OCI-M2 (cell line): ENCODE measurements around the gene LSM4.
"Not testable (repeated sequence)": the region's sequence is repeated elsewhere in the genome, so short reads cannot be mapped to it uniquely, and the experiment has no call there.

Experiments used
- DNase-seq: peaks from one replicate; lab custom pipeline; 2025; ENCODE audit not compliant: unreplicated experiment; lab: John Stamatoyannopoulos, UW

LSM4 gene

DNA sequence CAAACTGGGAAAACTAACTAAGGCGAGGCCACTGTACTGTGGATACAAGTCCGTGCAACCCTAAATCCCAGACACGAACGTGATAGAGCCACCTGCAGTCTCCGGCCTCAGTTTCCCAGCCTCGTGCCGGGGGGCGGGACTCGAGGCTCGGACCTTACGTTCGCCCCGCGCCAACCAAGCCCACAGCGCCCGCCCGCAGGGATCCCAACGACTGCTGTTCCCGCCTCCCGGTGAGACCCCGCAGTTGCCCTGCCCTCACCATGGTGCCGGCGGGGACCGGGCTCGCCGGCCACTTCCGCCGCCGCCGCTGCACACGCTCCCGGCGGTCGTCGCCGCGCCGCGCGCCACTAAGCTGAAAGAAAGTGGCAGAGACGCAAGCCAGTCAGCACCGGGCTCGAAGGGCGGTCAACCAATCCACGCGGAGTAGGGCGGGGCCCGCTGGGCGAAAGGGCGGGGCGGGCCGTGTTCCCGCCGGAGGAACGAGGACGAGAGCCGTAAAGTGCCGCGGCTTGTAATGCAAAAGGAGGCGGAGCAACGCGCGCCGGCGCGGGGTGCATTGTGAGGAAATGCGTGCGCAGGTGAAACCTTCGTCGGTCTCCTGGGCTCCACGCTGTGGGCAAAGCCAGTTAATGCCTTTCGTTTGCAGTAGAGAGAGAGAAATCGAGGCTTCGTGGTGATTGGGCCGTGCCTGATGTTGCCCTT is at the start of gene LSM4:
Gene LSM4 (minus strand): TSS at position 318 of the 702 bp plus-strand sequence. CDS start 56 bp downstream, at position 262.
- DNase-seq, result peak; percentile 89

- no peak for DNase-seq
These were observed 45.8 kb upstream of the LSM4 start for GRCh38 chr19:18368504-18369222.

DNA sequence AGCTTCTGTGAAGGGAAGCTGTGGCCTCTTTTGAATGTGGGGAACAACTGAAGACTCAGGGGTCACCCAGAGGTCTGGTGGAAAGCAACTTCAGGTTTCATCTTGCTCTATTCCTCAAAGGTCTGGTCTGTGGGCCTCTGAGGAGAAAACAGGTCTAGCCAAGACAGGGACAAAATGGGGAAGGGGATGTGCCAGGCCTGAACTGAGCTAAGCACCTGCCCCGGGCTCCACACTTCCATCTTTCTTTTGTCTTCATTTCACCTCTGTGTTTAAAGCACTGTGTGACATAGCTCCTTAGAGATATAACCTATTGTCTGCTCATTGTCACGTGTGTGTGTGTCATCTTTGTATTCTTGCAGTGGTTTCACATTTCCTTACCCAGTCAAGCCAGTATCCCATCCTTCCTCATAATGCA is 43.2 kb upstream of the LSM4 start:
- no peak for DNase-seq

DNA sequence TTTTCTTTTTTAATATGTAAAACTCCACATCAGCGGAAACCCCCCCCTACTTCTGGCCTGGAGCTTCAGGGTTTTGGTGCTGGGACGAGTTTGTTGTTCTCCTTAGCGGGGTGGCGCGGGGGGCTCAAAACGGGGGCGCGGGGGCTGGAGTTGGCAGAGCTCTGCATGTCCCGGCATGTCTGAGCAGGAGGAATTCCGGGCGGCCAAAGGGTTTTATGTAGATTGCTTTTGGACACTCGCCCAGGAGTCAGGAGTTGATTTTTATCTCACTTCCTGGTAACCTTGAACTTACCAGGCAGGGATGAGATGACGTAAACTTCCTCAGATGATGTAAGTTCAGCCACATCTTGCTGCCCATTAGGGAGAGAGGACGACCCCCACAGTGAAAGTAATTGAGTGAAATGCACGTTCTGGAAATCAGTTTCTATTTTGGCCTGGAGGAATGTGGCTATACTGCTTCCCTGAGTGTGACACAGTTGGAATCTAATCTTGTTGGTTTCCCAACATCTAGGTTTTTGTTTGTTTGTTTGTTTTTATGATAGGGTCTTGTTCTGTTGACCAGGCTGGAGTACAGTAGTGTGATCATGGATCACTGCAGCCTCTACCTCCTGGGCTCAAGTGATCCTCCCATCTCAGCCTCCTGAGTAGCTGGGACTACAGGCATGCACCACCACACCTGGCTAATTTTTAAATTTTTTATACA is 42.1 kb upstream of the LSM4 start:
- DNase-seq, result no peak

DNA sequence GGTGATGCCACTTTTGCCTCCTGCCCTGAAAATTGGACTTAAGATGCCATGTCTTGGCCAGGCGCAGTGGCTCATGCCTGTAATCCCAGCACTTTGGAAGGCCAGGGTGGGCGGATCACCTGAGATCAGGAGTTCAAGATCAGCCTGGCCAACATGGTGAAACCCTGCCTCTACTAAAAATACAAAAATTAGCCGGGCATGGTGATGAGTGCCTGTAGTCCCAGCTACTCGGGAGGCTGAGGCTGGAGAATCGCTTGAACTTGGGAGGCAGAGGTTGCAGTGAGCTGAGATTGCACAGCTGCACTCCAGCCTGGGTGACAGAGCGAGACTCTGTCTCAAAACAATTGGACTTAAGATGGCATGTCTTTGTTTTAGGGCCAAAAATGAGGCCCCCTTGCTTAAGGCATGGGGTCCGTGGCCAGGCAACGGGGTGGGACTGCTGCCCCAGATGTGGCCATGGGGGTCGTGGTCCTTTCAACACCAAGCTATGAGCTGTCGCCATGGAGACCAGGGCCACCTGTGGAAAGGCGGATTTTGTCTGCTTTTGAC is 41.5 kb upstream of the LSM4 start:
- not testable (repeated sequence) for DNase-seq

DNA sequence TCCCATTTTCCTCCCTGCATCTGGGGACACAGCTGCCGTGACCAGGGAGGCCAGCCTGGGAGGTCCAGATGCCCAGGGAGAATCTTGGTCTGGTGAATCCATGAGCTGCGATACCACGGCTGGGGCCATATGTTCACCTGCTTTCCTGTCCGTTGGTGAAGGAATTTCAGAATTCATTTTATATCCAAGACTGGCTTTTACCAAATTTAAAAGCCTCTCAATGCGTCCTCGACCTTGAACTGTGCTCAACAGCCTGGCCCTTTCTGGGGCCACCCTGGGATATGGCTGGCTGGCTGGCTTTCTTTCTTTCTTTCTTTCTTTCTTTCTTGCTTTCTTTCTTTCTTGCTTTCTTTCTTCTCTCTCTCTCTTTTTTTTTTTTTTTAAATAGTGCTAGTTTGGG is 40.9 kb upstream of the LSM4 start:
- DNase-seq, result no peak

- DNase-seq, result no peak
These were observed 40.2 kb upstream of the LSM4 start for GRCh38 chr19:18362934-18363542.

GRCh38 chr19:18361646-18362045 is 38.8 kb upstream of the LSM4 start:
- DNase-seq, result no peak

DNA sequence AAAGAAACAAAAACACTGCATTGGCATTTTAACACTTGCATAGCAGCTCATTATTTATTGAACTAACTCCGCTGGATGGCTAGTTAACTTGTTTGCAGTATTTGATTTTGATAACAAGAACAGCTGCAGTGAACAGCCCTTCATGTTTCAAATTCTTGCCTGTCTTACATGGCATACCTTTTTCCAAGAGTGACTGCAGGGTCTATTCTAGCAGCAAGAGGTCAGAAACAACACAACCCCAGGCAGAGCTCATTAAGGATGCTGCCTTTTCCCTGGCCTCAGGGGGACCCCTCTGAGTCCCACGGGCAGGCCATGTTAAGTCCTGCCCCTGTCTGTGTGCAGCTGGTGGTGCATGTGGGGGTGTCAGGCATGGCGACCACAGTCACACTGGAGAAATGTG is 34.2 kb upstream of the LSM4 start:
- no peak for DNase-seq

GRCh38 chr19:18354743-18355142 is 31.9 kb upstream of the LSM4 start:
- DNase-seq, result not testable (repeated sequence)

- no peak for DNase-seq
These were observed 30.6 kb upstream of the LSM4 start for GRCh38 chr19:18353378-18354005.

DNA sequence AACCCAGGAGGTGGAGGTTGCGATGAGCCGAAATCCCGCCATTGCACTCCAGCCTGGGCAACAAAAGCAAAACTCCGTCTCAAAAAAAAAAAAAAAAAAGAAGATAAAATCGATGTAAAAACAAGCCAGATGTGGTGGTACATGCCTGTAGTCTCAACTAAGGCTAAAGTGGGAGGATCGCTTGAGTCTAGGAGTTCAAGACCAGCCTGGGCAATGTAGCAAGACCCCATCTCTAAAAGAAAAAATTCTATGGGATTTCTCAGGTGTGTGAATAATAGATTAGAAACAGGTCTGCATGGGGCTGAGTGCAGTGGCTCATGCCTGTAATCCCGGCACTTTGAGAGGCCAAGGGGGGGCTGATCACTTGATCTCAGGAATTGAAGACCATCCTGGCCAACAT is 28.7 kb upstream of the LSM4 start:
- DNase-seq, result no peak

DNA sequence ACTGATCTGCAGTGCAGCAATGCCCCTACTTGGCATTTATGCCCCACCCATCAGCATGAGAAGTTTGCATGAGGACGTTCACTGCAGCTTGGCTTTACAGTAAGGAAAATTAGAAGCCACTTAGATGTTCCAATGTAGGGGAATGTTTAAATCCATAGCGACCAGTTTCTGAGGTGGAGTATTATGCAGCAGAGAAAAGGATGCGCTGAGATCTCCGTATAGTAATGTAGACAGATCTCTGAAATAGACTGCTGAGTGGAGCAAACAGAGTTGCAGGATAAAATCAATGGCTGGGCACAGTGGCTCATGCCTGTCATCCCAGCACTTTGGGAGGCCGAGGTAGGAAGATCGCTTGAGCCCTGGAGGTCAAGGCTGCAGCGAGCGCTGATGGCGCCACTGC is 27.6 kb upstream of the LSM4 start:
- no peak for DNase-seq

- no peak for DNase-seq
These were observed 26.8 kb upstream of the LSM4 start for GRCh38 chr19:18349524-18350128.

DNA sequence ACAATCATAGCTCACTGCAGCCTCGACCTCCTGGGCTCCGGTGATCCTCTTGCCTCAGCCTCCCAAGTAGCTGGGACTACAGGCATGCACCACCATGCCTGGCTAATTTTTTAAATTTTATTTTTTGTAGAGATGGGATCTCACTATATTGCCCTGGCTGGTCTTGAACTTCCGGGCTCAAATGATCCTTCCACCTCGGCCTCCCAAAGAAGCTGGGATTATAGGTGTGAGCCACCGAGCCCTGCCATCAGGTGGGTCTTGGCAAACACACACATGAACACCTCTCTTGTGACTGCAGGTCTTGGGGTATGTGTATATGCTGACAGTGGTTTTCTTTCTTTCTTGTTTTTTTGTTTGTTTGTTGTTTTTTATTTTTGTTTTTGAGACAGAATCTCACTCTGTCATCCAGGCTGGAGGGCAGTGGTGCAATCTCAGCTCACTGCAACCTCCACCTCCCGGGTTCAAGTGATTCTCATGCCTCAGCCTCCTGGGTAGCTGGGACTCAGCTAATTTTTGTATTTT is 26.0 kb upstream of the LSM4 start:
- not testable (repeated sequence) for DNase-seq

DNA sequence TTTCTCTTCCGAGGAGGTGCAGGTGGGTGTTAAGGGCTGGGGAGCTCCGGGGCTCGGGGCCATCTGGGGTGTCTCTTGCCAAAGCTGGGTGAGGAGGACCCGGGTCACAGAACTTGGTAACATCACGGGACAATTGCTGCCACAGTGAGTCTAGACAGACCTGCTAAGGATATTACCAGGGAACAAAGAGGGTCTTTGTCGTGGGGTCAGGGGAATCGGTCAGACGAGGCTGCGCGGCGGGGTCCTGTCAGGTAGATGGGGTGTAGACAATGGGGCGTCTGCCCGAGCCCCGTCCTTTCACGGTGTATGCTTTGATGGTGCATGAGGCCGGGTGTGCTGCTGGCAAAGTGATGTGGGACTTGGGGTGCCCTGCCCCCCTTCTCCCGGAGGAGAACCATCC is 25.3 kb upstream of the LSM4 start:
- DNase-seq, result no peak

GRCh38 chr19:18346091-18346490 is 23.2 kb upstream of the LSM4 start:
- DNase-seq, result no peak

DNA sequence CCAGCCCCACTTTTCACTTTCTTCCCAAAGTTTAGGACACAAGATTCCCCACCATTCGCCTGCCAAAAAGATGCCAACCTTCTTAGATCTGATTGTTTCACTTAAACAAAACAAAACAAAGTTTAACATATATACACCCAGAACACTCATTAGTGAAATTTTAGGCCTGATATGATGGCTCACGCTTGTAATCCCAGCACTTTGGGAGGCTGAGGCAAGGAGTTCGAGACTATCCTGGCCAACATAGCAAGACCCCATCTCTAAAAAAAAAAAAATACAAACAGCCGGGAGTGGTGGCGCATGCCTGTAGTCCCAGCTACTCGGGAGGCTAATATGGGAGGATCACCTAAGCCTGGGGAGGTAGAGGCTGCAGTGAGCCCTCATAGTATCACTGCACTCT is 22.4 kb upstream of the LSM4 start:
- DNase-seq, result no peak

- DNase-seq, result no peak
These were observed 21.7 kb upstream of the LSM4 start for GRCh38 chr19:18344582-18344950.

DNA sequence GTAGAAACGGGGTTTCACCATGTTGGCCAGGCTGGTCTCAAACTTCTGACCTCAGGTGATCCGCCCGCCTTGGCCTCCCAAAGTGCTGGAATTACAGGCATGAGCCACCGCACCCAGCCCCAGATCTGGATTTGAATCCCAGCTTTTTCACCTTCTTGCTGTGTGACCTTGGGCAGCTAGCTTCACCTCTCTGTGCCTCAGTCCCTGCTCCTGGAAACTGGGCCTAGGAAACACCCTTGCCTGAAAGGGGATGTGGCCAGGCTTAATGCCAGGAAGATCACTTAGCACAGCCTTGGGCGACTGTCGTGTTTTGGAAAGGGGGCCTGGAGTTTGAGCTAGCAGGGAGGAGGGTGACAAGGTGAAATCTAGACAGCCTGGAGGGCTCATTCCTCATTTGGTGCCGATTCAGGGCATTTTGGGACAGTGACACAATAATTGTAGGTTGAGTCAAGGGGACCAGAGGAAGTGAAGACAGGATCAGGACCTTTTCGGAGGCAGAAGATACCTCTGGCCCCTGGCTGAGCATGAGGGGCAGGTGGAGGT is 19.3 kb upstream of the LSM4 start:
- no peak for DNase-seq
